ENCODE data around the gene STAG1. TPM values are rescaled to one million over a fixed set of nuclear protein-coding genes. Genes with fewer than 3 reads are reported as not detected.

STAG1 gene
- polyA plus RNA-seq, 3 donors: 7.2 to 10.0 (median 7.5) TPM

GRCh38 chr3:136672457-136672856 lies 79.7 kb downstream of the STAG1 start:
- H3K4me1 Mint-ChIP-seq: peaks cover 31% of the 10 kb centered on the region
- no peaks in the 10 kb centered on the region for H3K27me3 ChIP-seq (ENCODE audit: control insufficient read depth in 2 of 2, insufficient read depth in 2 of 2, low read length in 2 of 2)
- no peaks in the 10 kb centered on the region for H3K36me3 ChIP-seq (replicated peaks in 1 of 2; ENCODE audit: control insufficient read depth in 1 of 2, insufficient read depth in 2 of 2, low read length in 2 of 2)
- no peak for DNase-seq
- H4K20me1 ChIP-seq (ENCODE audit: insufficient read depth, low read length): no peaks in the 10 kb centered on the region
- H3K36me3 Mint-ChIP-seq: peaks cover 6 to 7% of the 10 kb centered on the region in 2 donors
- H3K4me3 ChIP-seq (replicated peaks in 1 of 3; ENCODE audit: low read depth in 2 of 3, low read length in 3 of 3): no peak overlapping the region
- H3K27ac Mint-ChIP-seq: peak overlapping the region in 4 of 7 donors; percentile 17 to 54 (median 42)
- peaks cover 14 to 18% of the 10 kb centered on the region in 2 donors for H3K4me1 ChIP-seq (ENCODE audit: control insufficient read depth in 1 of 2, insufficient read depth in 2 of 2, low read length in 2 of 2)
- intact Hi-C loops (cut with micrococcal nuclease): no loop called here
- no peak overlapping the region for H3K4me2 ChIP-seq (replicated peaks; ENCODE audit: extremely low read depth, low read length, poor library complexity, severe bottlenecking)
- no peaks in the 10 kb centered on the region for H3K27me3 Mint-ChIP-seq (ENCODE audit: low read depth in 3 of 3)
- H2AFZ ChIP-seq (ENCODE audit: insufficient read depth, low read depth, low read length, poor library complexity, severe bottlenecking): no peak overlapping the region
- H3K27ac ChIP-seq (ENCODE audit: low read depth in 1 of 2, low read length in 2 of 2): no peak overlapping the region
- peaks cover 92% of the 10 kb centered on the region for H3K79me2 ChIP-seq (ENCODE audit: insufficient read depth, low read length)
- no peaks in the 10 kb centered on the region for H3K9me3 ChIP-seq (replicated peaks in 1 of 2; ENCODE audit: control insufficient read depth in 1 of 2, insufficient read depth in 1 of 2, low read length in 2 of 2)
- WGBS (ENCODE audit: insufficient coverage): no CpG with 5 or more reads among the region's 1 CpG
- H3K4me3 Mint-ChIP-seq: no peak overlapping the region
- TF ChIP-seq, protein P1, sequence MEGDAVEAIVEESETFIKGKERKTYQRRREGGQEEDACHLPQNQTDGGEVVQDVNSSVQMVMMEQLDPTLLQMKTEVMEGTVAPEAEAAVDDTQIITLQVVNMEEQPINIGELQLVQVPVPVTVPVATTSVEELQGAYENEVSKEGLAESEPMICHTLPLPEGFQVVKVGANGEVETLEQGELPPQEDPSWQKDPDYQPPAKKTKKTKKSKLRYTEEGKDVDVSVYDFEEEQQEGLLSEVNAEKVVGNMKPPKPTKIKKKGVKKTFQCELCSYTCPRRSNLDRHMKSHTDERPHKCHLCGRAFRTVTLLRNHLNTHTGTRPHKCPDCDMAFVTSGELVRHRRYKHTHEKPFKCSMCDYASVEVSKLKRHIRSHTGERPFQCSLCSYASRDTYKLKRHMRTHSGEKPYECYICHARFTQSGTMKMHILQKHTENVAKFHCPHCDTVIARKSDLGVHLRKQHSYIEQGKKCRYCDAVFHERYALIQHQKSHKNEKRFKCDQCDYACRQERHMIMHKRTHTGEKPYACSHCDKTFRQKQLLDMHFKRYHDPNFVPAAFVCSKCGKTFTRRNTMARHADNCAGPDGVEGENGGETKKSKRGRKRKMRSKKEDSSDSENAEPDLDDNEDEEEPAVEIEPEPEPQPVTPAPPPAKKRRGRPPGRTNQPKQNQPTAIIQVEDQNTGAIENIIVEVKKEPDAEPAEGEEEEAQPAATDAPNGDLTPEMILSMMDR (IDR thresholded peaks at IDR 0.05): no peak
- no peak overlapping the region for H3K9ac ChIP-seq (ENCODE audit: insufficient read depth, low read length, poor library complexity, severe bottlenecking)
- peaks cover 0 to 2% (median 0%) of the 10 kb centered on the region in 7 donors for H3K9me3 Mint-ChIP-seq

DNA sequence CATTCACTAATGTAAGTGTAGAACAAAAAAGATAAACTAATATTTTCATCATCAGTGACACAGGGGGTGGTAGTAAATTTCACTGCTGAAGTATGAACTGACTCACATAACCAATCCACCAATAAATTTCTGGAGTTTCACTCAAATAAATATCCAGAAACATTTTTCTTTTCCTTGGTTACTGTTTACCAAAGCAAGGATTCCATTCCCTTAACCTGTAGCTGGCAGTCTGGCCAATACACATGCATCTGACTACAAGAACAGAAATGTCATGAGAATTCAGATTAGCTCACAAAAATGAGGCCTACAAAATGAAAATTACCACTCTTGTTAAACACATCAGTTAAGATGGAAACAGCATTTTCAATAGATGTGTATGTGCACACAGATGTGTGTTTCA lies 80.3 kb downstream of the STAG1 start:
- Histone ChIP-seq H3K4me2 (replicated peaks; ENCODE audit: extremely low read depth, low read length, poor library complexity, severe bottlenecking) (no peak overlapping the region), H3K36me3 (replicated peaks in 1 of 2; ENCODE audit: control insufficient read depth in 1 of 2, insufficient read depth in 2 of 2, low read length in 2 of 2) (no peaks in the 10 kb centered on the region), H3K9me3 (replicated peaks in 1 of 2; ENCODE audit: control insufficient read depth in 1 of 2, insufficient read depth in 1 of 2, low read length in 2 of 2) (no peaks in the 10 kb centered on the region), H2AFZ (ENCODE audit: insufficient read depth, low read depth, low read length, poor library complexity, severe bottlenecking) (no peak overlapping the region), H3K27ac (ENCODE audit: low read depth in 1 of 2, low read length in 2 of 2) (peak overlapping the region in 1 of 2 donors; percentile 18), H3K79me2 (ENCODE audit: insufficient read depth, low read length) (peaks cover 92% of the 10 kb centered on the region), H3K4me1 (ENCODE audit: control insufficient read depth in 1 of 2, insufficient read depth in 2 of 2, low read length in 2 of 2) (peaks cover 14 to 18% of the 10 kb centered on the region in 2 donors), H3K9ac (ENCODE audit: insufficient read depth, low read length, poor library complexity, severe bottlenecking) (no peak overlapping the region), H3K27me3 (ENCODE audit: control insufficient read depth in 2 of 2, insufficient read depth in 2 of 2, low read length in 2 of 2) (no peaks in the 10 kb centered on the region), H3K4me3 (replicated peaks in 1 of 3; ENCODE audit: low read depth in 2 of 3, low read length in 3 of 3) (no peak overlapping the region), H4K20me1 (ENCODE audit: insufficient read depth, low read length) (no peaks in the 10 kb centered on the region)
- no peaks in the 10 kb centered on the region for H3K27me3 Mint-ChIP-seq (ENCODE audit: low read depth in 3 of 3)
- intact Hi-C loops (cut with micrococcal nuclease): no loop called here
- peaks cover 6 to 7% of the 10 kb centered on the region in 2 donors for H3K36me3 Mint-ChIP-seq
- no peak overlapping the region for H3K27ac Mint-ChIP-seq
- no peak overlapping the region for H3K4me3 Mint-ChIP-seq
- no peak for DNase-seq
- TF ChIP-seq, protein P1 (IDR thresholded peaks at IDR 0.05): no peak
- H3K9me3 Mint-ChIP-seq: peaks cover 0 to 2% (median 0%) of the 10 kb centered on the region in 7 donors
- H3K4me1 Mint-ChIP-seq: peaks cover 31% of the 10 kb centered on the region

Data from CD14-positive monocyte (primary cell).